ENCODE results near the gene PCDHA1. TPM values are rescaled to one million over a fixed set of nuclear protein-coding genes. Genes with fewer than 3 reads are reported as not detected.
A peak's percentile ranks its signal among the peaks of the same experiment; 100 is the strongest.
"Not testable (repeated sequence)": the region's sequence is repeated elsewhere in the genome, so short reads cannot be mapped to it uniquely, and the experiment has no call there.

Gene PCDHA1
- total RNA-seq, 2 donors from 2014 or later: not detected

- not testable (repeated sequence) for ATAC-seq; H3K27ac Mint-ChIP-seq; DNase-seq (ENCODE audit: low spot score in 2 of 2)
- peaks cover 11 to 24% of the 10 kb centered on the region in 2 donors for H3K9me3 Mint-ChIP-seq
- H3K36me3 Mint-ChIP-seq: peaks cover 15 to 38% of the 10 kb centered on the region in 2 donors
These were observed 48.6 kb downstream of the PCDHA1 start for GRCh38 chr5:140834439-140835008.

GRCh38 chr5:140835622-140836510, 49.9 kb downstream of the PCDHA1 start:
- DNase-seq (ENCODE audit: low spot score in 2 of 2): no peak
- no peak overlapping the region for H3K27ac Mint-ChIP-seq
- H3K36me3 Mint-ChIP-seq: peaks cover 11 to 41% of the 10 kb centered on the region in 2 donors
- peaks cover 19 to 30% of the 10 kb centered on the region in 2 donors for H3K9me3 Mint-ChIP-seq
- ATAC-seq: no peak

GRCh38 chr5:140840978-140841962, 55.3 kb downstream of the PCDHA1 start, which contains the start of gene PCDHA8:
Gene PCDHA8, plus strand, starts transcription at chr5:140841187. Its CDS starts 135 bp downstream, at chr5:140841322.
- Mint-ChIP-seq H3K27ac (peak within 1 kb of the TSS in 1 of 2 donors; percentile 36), H3K36me3 (peaks cover 12 to 30% of the 10 kb centered on the region in 2 donors), H3K9me3 (peaks cover 14 to 25% of the 10 kb centered on the region in 2 donors)
- no peak for DNase-seq (ENCODE audit: low spot score in 2 of 2)
- ATAC-seq: no peak

- H3K27ac Mint-ChIP-seq: no peak overlapping the region
- peaks cover 28 to 34% of the 10 kb centered on the region in 2 donors for H3K36me3 Mint-ChIP-seq
- ATAC-seq (no peak), DNase-seq (ENCODE audit: low spot score in 2 of 2) (no peak)
- peaks cover 14 to 31% of the 10 kb centered on the region in 2 donors for H3K9me3 Mint-ChIP-seq
These were observed 57.1 kb downstream of the PCDHA1 start for GRCh38 chr5:140842798-140843733.

GRCh38 chr5:140848139-140849102, 62.5 kb downstream of the PCDHA1 start, which contains the start of gene PCDHA9:
Gene PCDHA9, plus strand, starts transcription at chr5:140848382. Its CDS starts 114 bp downstream, at chr5:140848496.
- H3K27ac Mint-ChIP-seq, ATAC-seq: not testable (repeated sequence)
- H3K36me3 Mint-ChIP-seq: peaks cover 19 to 20% of the 10 kb centered on the region in 2 donors

GRCh38 chr5:140849831-140850634, 64.1 kb downstream of the PCDHA1 start:
- not testable (repeated sequence) for ATAC-seq; DNase-seq (ENCODE audit: low spot score in 2 of 2); H3K27ac Mint-ChIP-seq
- H3K9me3 Mint-ChIP-seq: peaks cover 0 to 14% of the 10 kb centered on the region in 2 donors
- H3K36me3 Mint-ChIP-seq: peaks cover 20 to 21% of the 10 kb centered on the region in 2 donors

More at GRCh38 chr5:140848139-140849102, 62.5 kb downstream of the PCDHA1 start, which contains the start of gene PCDHA9:
- peaks cover 0 to 14% of the 10 kb centered on the region in 2 donors for H3K9me3 Mint-ChIP-seq
- DNase-seq (ENCODE audit: low spot score in 2 of 2): not testable (repeated sequence)

GRCh38 chr5:140855772-140856674, 70.1 kb downstream of the PCDHA1 start, which contains the start of gene PCDHA10:
Gene PCDHA10, plus strand, starts transcription at chr5:140855897. Its CDS starts 152 bp downstream, at chr5:140856049.
- DNase-seq (ENCODE audit: low spot score in 2 of 2) (no peak), ATAC-seq (no peak)
- H3K36me3 Mint-ChIP-seq: peaks cover 19 to 32% of the 10 kb centered on the region in 2 donors
- H3K27ac Mint-ChIP-seq: peak within 1 kb of the TSS in 1 of 2 donors; percentile 57
- H3K9me3 Mint-ChIP-seq: peaks cover 11 to 19% of the 10 kb centered on the region in 2 donors

GRCh38 chr5:140857177-140857986, 71.4 kb downstream of the PCDHA1 start:
- H3K27ac Mint-ChIP-seq: no peak overlapping the region
- ATAC-seq: no peak
- peaks cover 11 to 25% of the 10 kb centered on the region in 2 donors for H3K9me3 Mint-ChIP-seq

GRCh38 chr5:140857987-140858240, 72.0 kb downstream of the PCDHA1 start:
- Mint-ChIP-seq H3K36me3 (peaks cover 36 to 43% of the 10 kb centered on the region in 2 donors), H3K9me3 (peaks cover 11 to 30% of the 10 kb centered on the region in 2 donors), H3K27ac (no peak overlapping the region)
- no peak for DNase-seq (ENCODE audit: low spot score in 2 of 2)
- no peak for ATAC-seq

More at GRCh38 chr5:140857177-140857986, 71.4 kb downstream of the PCDHA1 start:
- peaks cover 33 to 38% of the 10 kb centered on the region in 2 donors for H3K36me3 Mint-ChIP-seq
- DNase-seq (ENCODE audit: low spot score in 2 of 2): no peak

- Mint-ChIP-seq H3K27ac (no peak overlapping the region), H3K9me3 (peaks cover 3 to 11% of the 10 kb centered on the region in 2 donors), H3K36me3 (peaks cover 22 to 24% of the 10 kb centered on the region in 2 donors)
- no peak for ATAC-seq
- DNase-seq (ENCODE audit: low spot score in 2 of 2): no peak
These were observed 76.7 kb downstream of the PCDHA1 start for GRCh38 chr5:140862441-140863295.
